A673 (cell line): Measurements from ENCODE around the gene OR5V1. TPM values are rescaled to one million over a fixed set of nuclear protein-coding genes. Genes with fewer than 3 reads are reported as not detected.

ENCODE experiments used
- Bru-seq: library from RNA; stranded (reverse); fragments of 400-500 nt; gene quantifications from one replicate; lab custom pipeline; 2021; lab: Mats Ljungman, UMichigan
- BruChase-seq, 2 experiments: library from RNA; stranded (reverse); fragments of 400-500 nt; gene quantifications; one replicate each; lab custom pipeline; 2021; lab: Mats Ljungman, UMichigan
- BruUV-seq: library from RNA; stranded (reverse); fragments of 400-500 nt; replicated peaks from 2 replicates; lab custom pipeline; 2021; lab: Mats Ljungman, UMichigan
- CTCF ChIA-PET: fragments of 300-600 bp; sonication (Branson Sonifier 250); formaldehyde crosslinking; loops from one replicate; lab custom pipeline; 2022; ENCODE audit warnings: antibody characterized with exemption; lab: Charles Lee
- POLR2A ChIA-PET: fragments of 300-600 bp; sonication (Branson Sonifier 250); formaldehyde crosslinking; loops from one replicate; lab custom pipeline; 2022; ENCODE audit warnings: antibody characterized with exemption; ENCODE audit not compliant: low non-redundant PET; lab: Charles Lee
- DNase-seq: peaks from one replicate; pipeline ENCODE4 v3.0.0-alpha.2; 2015; ENCODE audit warnings: low spot score
- H3K27ac ChIP-seq: fragments of 200-600 bp; sonication (generic); 2 replicates; pipeline ENCODE4 v1.5.1; 2016; ENCODE audit warnings: mixed run types, low read depth, mild to moderate bottlenecking, mixed read lengths, antibody characterized with exemption, low read length; ENCODE audit not compliant: poor library complexity, severe bottlenecking
- H3K27me3 ChIP-seq: fragments of 200-600 bp; sonication (generic); replicated peaks from 2 replicates; pipeline ENCODE4 v1.6.1; 2017; ENCODE audit warnings: mixed run types, low read depth, mild to moderate bottlenecking, mixed read lengths, antibody characterized with exemption, low read length; ENCODE audit not compliant: insufficient read depth, poor library complexity
- H3K36me3 ChIP-seq: fragments of 200-600 bp; sonication (generic); 2 replicates; pipeline ENCODE4 v1.6.1; 2016; ENCODE audit warnings: mixed run types, mild to moderate bottlenecking, mixed read lengths, antibody characterized with exemption, low read length; ENCODE audit not compliant: insufficient read depth, poor library complexity, severe bottlenecking
- H3K4me1 ChIP-seq: fragments of 200-600 bp; sonication (generic); 2 replicates; pipeline ENCODE4 v1.6.1; 2017; ENCODE audit warnings: mixed run types, mild to moderate bottlenecking, mixed read lengths, antibody characterized with exemption, low read length; ENCODE audit not compliant: insufficient read depth, poor library complexity, severe bottlenecking
- H3K4me3 ChIP-seq: fragments of 200-600 bp; sonication (generic); 2 replicates; pipeline ENCODE4 v1.5.1; 2016; ENCODE audit warnings: low read depth, mixed run types, mild to moderate bottlenecking, mixed read lengths, low read length; ENCODE audit not compliant: poor library complexity, severe bottlenecking
- H3K9me3 ChIP-seq: fragments of 200-600 bp; sonication (generic); 2 replicates; pipeline ENCODE4 v1.6.1; 2016; ENCODE audit warnings: mixed run types, low read depth, mild to moderate bottlenecking, mixed read lengths, antibody characterized with exemption, low read length; ENCODE audit not compliant: poor library complexity, severe bottlenecking
- CTCF ChIP-seq: fragments of 300-800, 200-600 bp; sonication (generic); conservative IDR thresholded peaks from 2 replicates; pipeline ENCODE4 v1.5.1; 2017; ENCODE audit warnings: low read depth, mild to moderate bottlenecking, antibody characterized with exemption, low read length, moderate library complexity, mixed read lengths
- EZH2 ChIP-seq: fragments of 200-600 bp; sonication (generic); IDR thresholded peaks from 2 replicates; pipeline ENCODE4 v1.6.1; 2017; ENCODE audit warnings: borderline replicate concordance, low read depth, mild to moderate bottlenecking, mixed read lengths, antibody characterized with exemption, low read length; ENCODE audit not compliant: poor library complexity, severe bottlenecking
- intact Hi-C: fragments of 100-400 bp; cut with micrococcal nuclease; formaldehyde crosslinking; loops from one replicate; pipeline ENCODE4 v1.10.0; 2022; ENCODE audit not compliant: unreplicated experiment
- long read RNA-seq: library from polyadenylated mRNA; stranded (forward); transcript quantifications from one replicate; pipeline ENCODE4 v2.0.0, GENCODE V29; 2022
- total RNA-seq: library from RNA; stranded (reverse); gene quantifications from 2 replicates; pipeline ENCODE4 v1.2.3, GENCODE V29; 2021

Gene OR5V1
- total RNA-seq (not detected in 2 replicates), Bru-seq, nascent RNA (not detected), BruChase-seq, experiment 1, labeled RNA remaining after a 2-hour chase (not detected), BruChase-seq, experiment 2, labeled RNA remaining after a 6-hour chase (not detected)
- long read RNA-seq = 0 reads

GRCh38 chr6:29368765-29369164 lies at the start of gene OR5V1:
OR5V1 (minus strand) TSS chr6:29368865; CDS start chr6:29356195, 12,670 bp downstream.
- Histone ChIP-seq H3K4me3 (no peak within 1 kb of the TSS), H3K4me1 (no peaks in the 10 kb centered on the region), H3K36me3 (no peaks in the 10 kb centered on the region), H3K27ac (no peak within 1 kb of the TSS), H3K9me3 (no peaks in the 10 kb centered on the region), H3K27me3 (peaks cover 28% of the 10 kb centered on the region)
- intact Hi-C loops = no loop called here
- no TSS peak for BruUV-seq
- TF ChIP-seq EZH2 (no peak), CTCF (no peak)
- ChIA-PET CTCF (no interaction called here), POLR2A (no interaction called here)
- no peak for DNase-seq

DNA sequence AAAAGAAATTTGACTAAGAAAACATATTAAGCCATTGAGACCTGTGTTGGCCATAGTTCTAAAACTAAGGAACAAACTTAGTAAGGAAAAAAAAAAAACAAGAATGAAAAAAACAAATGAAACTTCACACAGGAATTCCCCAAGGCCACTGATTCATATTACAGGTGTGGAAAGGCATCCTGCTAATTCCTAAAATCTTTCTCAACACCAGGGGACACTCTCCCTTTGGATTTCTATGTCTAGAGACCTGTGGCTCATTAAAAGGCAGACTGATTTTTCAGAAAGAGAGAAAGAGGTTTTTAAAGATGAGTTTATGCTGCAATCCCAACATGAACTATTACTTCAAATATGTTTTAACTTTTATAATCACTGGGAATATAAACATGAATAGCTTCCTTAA lies 45.9 kb upstream of the OR5V1 start, which contains the start of gene OR12D1:
Gene OR12D1, plus strand, starts transcription at position 341 of the 400 bp plus-strand sequence.
- TF ChIP-seq EZH2 (no peak), CTCF (no peak)
- no peak for DNase-seq
- BruUV-seq = no TSS peak
- Histone ChIP-seq H3K4me1 (no peaks in the 10 kb centered on the region), H3K4me3 (no peak within 1 kb of the TSS), H3K27me3 (peaks cover 18% of the 10 kb centered on the region), H3K36me3 (no peaks in the 10 kb centered on the region), H3K9me3 (no peaks in the 10 kb centered on the region), H3K27ac (no peak within 1 kb of the TSS)
- ChIA-PET POLR2A (no interaction called here), CTCF (no interaction called here)
- intact Hi-C loops = no loop called here

- ChIA-PET CTCF (no interaction called here), POLR2A (no interaction called here)
- intact Hi-C loops = no loop called here
- no TSS peak for BruUV-seq
- Histone ChIP-seq H3K27me3 (peaks cover 2% of the 10 kb centered on the region), H3K36me3 (no peaks in the 10 kb centered on the region), H3K4me3 (no peak overlapping the region), H3K4me1 (no peaks in the 10 kb centered on the region), H3K27ac (no peak overlapping the region), H3K9me3 (no peaks in the 10 kb centered on the region)
- DNase-seq = no peak
- TF ChIP-seq CTCF = no peak
- TF ChIP-seq EZH2 = no peak
Observed at GRCh38 chr6:29403801-29404200, 35.1 kb upstream of the OR5V1 start.
